Activated naive CD4-positive, alpha-beta T cell treated with anti-CD3 and anti-CD28 coated beads, Interleukin-2, amount 50 U/mL, for 72 hours (primary cell): Measurements from ENCODE around the gene NEIL1. TPM values are rescaled to one million over a fixed set of nuclear protein-coding genes. Genes with fewer than 3 reads are reported as not detected.
A peak's percentile ranks its signal among the peaks of the same experiment; 100 is the strongest.
"Not testable (repeated sequence)": the region's sequence is repeated elsewhere in the genome, so short reads cannot be mapped to it uniquely, and the experiment has no call there.

ENCODE experiments used
- ATAC-seq, 2 donors: fragments of 150-1000 bp; cut with Tn5 transposase; 2 replicates each; pipeline ENCODE4 v1.10.0; 2021; ENCODE audit warnings: mild to moderate bottlenecking in 2 of 2, moderate library complexity in 2 of 2
- DNase-seq, 2 donors: peaks; one replicate each; pipeline ENCODE4 v3.0.0; 2021 to 2022; ENCODE audit warnings: low spot score in 2 of 2
- H3K27ac Mint-ChIP-seq, 2 donors: one replicate each; pipeline ENCODE4 v1.8.0; 2022; ENCODE audit warnings: mild to moderate bottlenecking in 2 of 2, mixed read lengths in 2 of 2
- H3K36me3 Mint-ChIP-seq, 2 donors: one replicate each; pipeline ENCODE4 v1.8.0; 2022; ENCODE audit warnings: mixed read lengths in 2 of 2
- H3K9me3 Mint-ChIP-seq, 2 donors: one replicate each; pipeline ENCODE4 v1.8.0; 2022; ENCODE audit warnings: mixed read lengths in 2 of 2
- total RNA-seq, 2 donors: library from RNA; stranded (reverse); gene quantifications; one replicate each; pipeline ENCODE4 v1.2.3, GENCODE V29; 2022

The NEIL1 gene
- total RNA-seq, 2 donors from 2014 or later = 9.4 to 20.4 TPM

DNA sequence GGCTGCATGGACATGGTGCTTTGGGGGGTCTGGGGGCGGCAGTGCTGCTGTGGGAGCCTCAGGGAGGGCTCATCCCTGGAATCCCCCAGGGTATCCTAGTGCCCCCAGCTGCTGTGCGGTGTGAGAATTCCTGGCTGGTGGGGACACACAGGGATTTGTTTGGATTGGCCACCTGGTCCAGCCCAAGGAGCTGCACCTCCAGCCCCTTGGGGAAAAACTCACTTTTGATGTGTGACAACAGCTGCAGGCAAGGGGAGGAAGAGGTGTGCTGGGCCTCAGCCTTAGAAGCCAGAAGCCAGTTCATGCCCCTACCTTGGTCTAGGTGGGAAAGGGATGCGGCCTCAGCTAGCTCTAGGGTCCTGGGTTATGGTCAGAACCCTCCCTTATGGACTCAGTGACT lies 19.3 kb upstream of the NEIL1 start:
- Mint-ChIP-seq H3K9me3 (no peaks in the 10 kb centered on the region), H3K27ac (peak overlapping the region in 1 of 2 donors; percentile 29), H3K36me3 (no peaks in the 10 kb centered on the region)
- DNase-seq = no peak
- no peak for ATAC-seq

- Mint-ChIP-seq H3K27ac (no peak overlapping the region), H3K9me3 (no peaks in the 10 kb centered on the region), H3K36me3 (no peaks in the 10 kb centered on the region)
- DNase-seq (no peak), ATAC-seq (no peak)
These were observed 18.1 kb upstream of the NEIL1 start for GRCh38 chr15:75328493-75329314.

GRCh38 chr15:75329571-75329970 lies 17.3 kb upstream of the NEIL1 start:
- Mint-ChIP-seq H3K36me3 (no peaks in the 10 kb centered on the region), H3K27ac (no peak overlapping the region), H3K9me3 (no peaks in the 10 kb centered on the region)
- ATAC-seq = no peak
- DNase-seq = no peak

- not testable (repeated sequence) for H3K27ac Mint-ChIP-seq, DNase-seq, H3K9me3 Mint-ChIP-seq, H3K36me3 Mint-ChIP-seq, ATAC-seq
These were observed 14.7 kb upstream of the NEIL1 start for GRCh38 chr15:75332093-75332492.

- DNase-seq, H3K36me3 Mint-ChIP-seq, H3K27ac Mint-ChIP-seq, ATAC-seq, H3K9me3 Mint-ChIP-seq: not testable (repeated sequence)
These were observed 13.0 kb upstream of the NEIL1 start for GRCh38 chr15:75333654-75334419.

GRCh38 chr15:75335313-75335704 lies 11.5 kb upstream of the NEIL1 start:
- H3K9me3 Mint-ChIP-seq = no peaks in the 10 kb centered on the region
- peaks cover 0 to 5% of the 10 kb centered on the region in 2 donors for H3K36me3 Mint-ChIP-seq
- DNase-seq = no peak
- peak overlapping the region in 1 of 2 donors; percentile 91 for H3K27ac Mint-ChIP-seq
- no peak for ATAC-seq

- peaks cover 0 to 5% of the 10 kb centered on the region in 2 donors for H3K36me3 Mint-ChIP-seq
- H3K9me3 Mint-ChIP-seq = no peaks in the 10 kb centered on the region
- peak; percentile 86 to 90 for DNase-seq
- ATAC-seq = peak; percentile 91 to 92
- peak within 1 kb of the TSS; percentile 91 to 100 for H3K27ac Mint-ChIP-seq
These were observed 11.0 kb upstream of the NEIL1 start, which contains the start of gene COMMD4 for GRCh38 chr15:75335705-75336355. Gene COMMD4, plus strand, starts transcription at chr15:75336063. Its CDS starts 27 bp downstream, at chr15:75336090.

- DNase-seq (no peak), ATAC-seq (no peak)
- Mint-ChIP-seq H3K9me3 (no peaks in the 10 kb centered on the region), H3K36me3 (peaks cover 0 to 5% of the 10 kb centered on the region in 2 donors), H3K27ac (no peak overlapping the region)
These were observed 8.1 kb upstream of the NEIL1 start for GRCh38 chr15:75338661-75339240.

GRCh38 chr15:75339531-75340240 lies 7.2 kb upstream of the NEIL1 start:
- no peak for ATAC-seq
- H3K9me3 Mint-ChIP-seq = no peaks in the 10 kb centered on the region
- peaks cover 0 to 5% of the 10 kb centered on the region in 2 donors for H3K36me3 Mint-ChIP-seq

GRCh38 chr15:75342221-75342620 lies 4.6 kb upstream of the NEIL1 start:
- ATAC-seq = no peak
- H3K9me3 Mint-ChIP-seq = no peaks in the 10 kb centered on the region
- H3K27ac Mint-ChIP-seq = no peak overlapping the region
- no peaks in the 10 kb centered on the region for H3K36me3 Mint-ChIP-seq
- no peak for DNase-seq

More at GRCh38 chr15:75339531-75340240, 7.2 kb upstream of the NEIL1 start:
- DNase-seq = no peak
- H3K27ac Mint-ChIP-seq = no peak overlapping the region

GRCh38 chr15:75343953-75344352 lies 2.9 kb upstream of the NEIL1 start:
- DNase-seq, H3K9me3 Mint-ChIP-seq, H3K36me3 Mint-ChIP-seq: not testable (repeated sequence)

DNA sequence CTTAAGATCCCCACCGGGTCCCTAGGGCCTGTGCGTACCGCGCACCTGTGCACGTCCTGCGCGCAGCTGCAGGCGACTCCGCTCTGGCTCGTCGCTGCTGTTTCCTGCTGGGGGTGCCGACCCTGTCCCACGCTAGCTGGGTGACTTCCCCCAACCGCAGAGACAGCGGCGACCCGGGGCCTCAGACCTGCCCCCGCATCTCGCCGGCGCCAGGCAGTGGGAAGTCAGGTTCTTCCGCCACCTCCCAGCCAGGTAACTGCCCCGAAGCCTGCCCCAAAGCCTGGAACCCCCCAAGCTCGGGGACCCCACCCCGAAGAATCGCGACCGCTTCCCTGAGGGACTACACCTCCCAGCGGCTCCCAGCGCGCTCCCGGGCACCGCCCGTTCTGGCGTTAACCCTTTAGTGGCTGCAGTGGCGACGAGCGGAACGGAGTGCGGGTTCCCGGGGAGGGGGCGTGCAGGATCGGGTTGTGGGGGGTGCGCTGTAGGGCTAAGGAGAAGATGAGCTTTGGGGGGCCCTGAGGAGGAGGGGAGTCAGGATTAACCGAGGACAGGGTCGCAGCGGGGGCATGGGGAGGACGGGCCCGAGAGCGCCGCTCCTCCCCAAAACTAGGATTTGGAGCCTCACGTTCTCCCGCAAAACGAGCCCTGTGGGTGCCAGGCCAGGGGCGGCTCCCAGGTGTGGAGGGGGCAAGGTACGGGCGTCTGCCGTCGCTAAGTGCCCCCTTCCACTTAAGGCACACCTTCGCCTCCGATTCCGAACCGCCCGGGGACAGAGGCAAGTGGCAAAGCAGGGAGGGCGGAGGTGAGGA lies 589 bp downstream of the NEIL1 start:
- H3K36me3 Mint-ChIP-seq = peaks cover 0 to 26% of the 10 kb centered on the region in 2 donors
- DNase-seq (peak; percentile 49 to 73), ATAC-seq (peak; percentile 39 to 77)
- peaks cover 3 to 9% of the 10 kb centered on the region in 2 donors for H3K9me3 Mint-ChIP-seq
- H3K27ac Mint-ChIP-seq = no peak overlapping the region

More at GRCh38 chr15:75343953-75344352, 2.9 kb upstream of the NEIL1 start:
- ATAC-seq, H3K27ac Mint-ChIP-seq: not testable (repeated sequence)

DNA sequence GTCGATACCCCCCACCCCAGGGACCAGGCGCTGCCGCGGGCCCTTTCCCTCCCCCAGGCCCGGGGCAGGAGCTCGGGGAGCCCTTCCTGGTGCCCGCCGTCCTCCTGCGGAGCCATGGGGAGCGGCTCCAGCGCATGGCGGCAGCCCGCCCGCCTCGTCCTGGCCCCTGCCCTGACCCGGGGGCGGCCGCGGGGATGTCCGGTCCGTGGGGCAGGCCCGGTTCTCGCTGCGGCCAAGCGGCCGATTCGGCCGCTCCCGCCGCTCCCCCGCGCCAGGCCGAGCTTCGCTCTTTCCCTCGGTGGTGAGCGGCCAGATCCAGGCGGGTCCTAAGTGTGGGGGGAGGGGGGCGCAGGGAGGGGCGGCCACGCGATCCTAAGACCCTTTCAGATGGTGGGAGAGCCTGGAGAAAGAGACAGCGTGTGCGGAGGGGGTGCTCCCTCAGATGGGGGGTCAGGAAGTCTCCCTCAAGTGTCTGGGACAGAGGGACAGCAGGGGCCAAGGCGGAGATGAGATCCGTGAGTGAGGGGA lies 1.3 kb downstream of the NEIL1 start:
- ATAC-seq (no peak), DNase-seq (no peak)
- peaks cover 0 to 26% of the 10 kb centered on the region in 2 donors for H3K36me3 Mint-ChIP-seq
- H3K9me3 Mint-ChIP-seq = peaks cover 3 to 9% of the 10 kb centered on the region in 2 donors
- H3K27ac Mint-ChIP-seq = peak overlapping the region in 1 of 2 donors; percentile 88

DNA sequence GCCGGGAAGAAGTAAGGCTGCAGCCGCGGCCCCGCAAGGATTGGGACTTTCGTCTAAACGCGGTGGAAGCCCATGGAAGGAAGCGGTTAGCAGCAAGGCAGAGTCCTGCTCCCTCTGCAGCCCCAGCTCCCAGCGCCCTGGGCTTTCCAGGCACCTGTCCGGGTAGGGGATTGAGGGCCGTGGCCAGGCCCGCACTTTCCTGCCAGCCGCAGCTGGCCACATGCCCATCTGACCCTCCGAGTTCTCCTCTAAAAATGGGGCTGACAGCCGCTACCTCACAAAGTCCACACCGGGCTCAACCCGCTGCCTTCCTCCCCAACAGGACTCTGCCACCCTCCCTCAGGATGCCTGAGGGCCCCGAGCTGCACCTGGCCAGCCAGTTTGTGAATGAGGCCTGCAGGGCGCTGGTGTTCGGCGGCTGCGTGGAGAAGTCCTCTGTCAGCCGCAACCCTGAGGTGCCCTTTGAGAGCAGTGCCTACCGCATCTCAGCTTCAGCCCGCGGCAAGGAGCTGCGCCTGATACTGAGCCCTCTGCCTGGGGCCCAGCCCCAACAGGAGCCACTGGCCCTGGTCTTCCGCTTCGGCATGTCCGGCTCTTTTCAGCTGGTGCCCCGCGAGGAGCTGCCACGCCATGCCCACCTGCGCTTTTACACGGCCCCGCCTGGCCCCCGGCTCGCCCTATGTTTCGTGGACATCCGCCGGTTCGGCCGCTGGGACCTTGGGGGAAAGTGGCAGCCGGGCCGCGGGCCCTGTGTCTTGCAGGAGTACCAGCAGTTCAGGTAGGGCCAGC lies 1.9 kb downstream of the NEIL1 start:
- ATAC-seq (no peak), DNase-seq (no peak)
- H3K9me3 Mint-ChIP-seq = peaks cover 3 to 9% of the 10 kb centered on the region in 2 donors
- H3K27ac Mint-ChIP-seq = peak overlapping the region; percentile 44 to 88
- H3K36me3 Mint-ChIP-seq = peaks cover 0 to 26% of the 10 kb centered on the region in 2 donors
